22Rv1 (cell line): ENCODE measurements around the gene SLC22A7.
"Not testable (repeated sequence)": the region's sequence is repeated elsewhere in the genome, so short reads cannot be mapped to it uniquely, and the experiment has no call there.

ENCODE experiments used
- H3K27ac ChIP-seq: fragments of 450-650 bp; 2 replicates; pipeline ENCODE4 v1.5.1; 2017
- ZFX ChIP-seq: fragments of 450-650 bp; IDR thresholded peaks from 2 replicates; pipeline ENCODE4 v1.6.1; 2017; ENCODE audit warnings: antibody characterized with exemption, borderline replicate concordance
- TF ChIP-seq, protein P1 (sequence below): fragments of 450-650 bp; IDR thresholded peaks from 2 replicates; pipeline ENCODE4 v1.5.1; 2017; ENCODE audit warnings: mild to moderate bottlenecking

The SLC22A7 gene

DNA sequence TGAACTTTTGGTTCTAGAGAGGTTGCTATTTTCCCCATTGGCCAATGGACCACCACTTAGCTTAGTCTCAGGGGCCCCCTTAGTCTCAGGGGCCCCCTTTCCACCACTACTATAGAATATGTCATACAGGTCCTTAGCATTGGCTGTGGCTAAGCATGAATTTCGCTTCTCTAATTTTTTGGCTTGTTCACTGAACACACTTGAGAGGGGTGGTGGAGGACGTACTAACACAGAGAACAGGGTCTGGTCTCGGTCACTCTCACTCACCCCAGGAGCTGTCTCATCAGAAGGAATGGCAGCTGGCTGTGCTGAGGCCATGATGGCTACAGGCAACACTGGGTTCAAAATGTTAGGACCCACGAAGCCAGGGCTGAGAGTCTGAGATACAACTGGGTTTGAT, 41.1 kb downstream of the SLC22A7 start:
- TF ChIP-seq ZFX, result no peak
- TF ChIP-seq, protein P1, sequence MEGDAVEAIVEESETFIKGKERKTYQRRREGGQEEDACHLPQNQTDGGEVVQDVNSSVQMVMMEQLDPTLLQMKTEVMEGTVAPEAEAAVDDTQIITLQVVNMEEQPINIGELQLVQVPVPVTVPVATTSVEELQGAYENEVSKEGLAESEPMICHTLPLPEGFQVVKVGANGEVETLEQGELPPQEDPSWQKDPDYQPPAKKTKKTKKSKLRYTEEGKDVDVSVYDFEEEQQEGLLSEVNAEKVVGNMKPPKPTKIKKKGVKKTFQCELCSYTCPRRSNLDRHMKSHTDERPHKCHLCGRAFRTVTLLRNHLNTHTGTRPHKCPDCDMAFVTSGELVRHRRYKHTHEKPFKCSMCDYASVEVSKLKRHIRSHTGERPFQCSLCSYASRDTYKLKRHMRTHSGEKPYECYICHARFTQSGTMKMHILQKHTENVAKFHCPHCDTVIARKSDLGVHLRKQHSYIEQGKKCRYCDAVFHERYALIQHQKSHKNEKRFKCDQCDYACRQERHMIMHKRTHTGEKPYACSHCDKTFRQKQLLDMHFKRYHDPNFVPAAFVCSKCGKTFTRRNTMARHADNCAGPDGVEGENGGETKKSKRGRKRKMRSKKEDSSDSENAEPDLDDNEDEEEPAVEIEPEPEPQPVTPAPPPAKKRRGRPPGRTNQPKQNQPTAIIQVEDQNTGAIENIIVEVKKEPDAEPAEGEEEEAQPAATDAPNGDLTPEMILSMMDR, result no peak
- no peak overlapping the region for H3K27ac ChIP-seq

DNA sequence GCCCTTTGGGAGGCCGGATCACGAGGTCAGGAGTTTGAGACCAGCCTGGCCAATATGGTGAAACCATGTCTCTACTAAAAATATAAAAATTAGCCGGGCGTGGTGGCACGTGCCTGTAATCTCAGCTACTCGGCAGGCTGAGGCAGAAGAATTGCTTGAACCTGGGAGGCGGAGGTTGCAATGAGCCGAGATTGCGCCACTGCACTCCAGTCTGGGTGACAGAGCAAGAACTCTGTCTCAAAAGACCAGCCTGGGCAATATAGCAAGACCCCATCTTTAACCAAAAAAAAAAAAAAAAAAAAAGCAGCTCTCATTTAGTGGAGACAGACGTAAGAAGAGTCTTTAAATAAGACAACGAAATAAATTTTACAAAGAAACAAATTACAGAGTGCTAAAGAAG, 48.2 kb downstream of the SLC22A7 start:
- H3K27ac ChIP-seq, result not testable (repeated sequence)

DNA sequence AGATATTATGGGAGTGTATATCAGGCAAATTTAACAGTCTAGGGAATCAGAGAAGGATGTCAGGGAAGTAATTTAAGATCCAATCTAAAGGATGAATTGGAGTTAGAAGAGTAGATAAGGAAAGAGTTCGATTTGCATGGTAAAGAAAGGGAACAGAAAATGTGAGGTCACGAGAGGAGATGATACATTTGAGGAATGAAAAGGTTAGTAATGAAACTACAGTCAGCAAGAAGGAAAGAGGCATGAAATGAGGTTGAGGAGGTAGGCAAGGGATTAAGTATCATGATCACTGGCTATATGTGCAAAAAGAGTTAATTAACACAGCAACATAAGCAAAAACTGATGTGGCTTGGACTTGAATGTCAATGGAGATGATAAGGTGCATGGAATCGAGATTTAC, 49.0 kb downstream of the SLC22A7 start:
- no peak for TF ChIP-seq ZFX
- TF ChIP-seq, protein P1, result no peak
- no peak overlapping the region for H3K27ac ChIP-seq

GRCh38 chr6:43347444-43347843, 49.4 kb downstream of the SLC22A7 start:
- no peak overlapping the region for H3K27ac ChIP-seq
- TF ChIP-seq ZFX, result no peak
- TF ChIP-seq, protein P1, result no peak

- H3K27ac ChIP-seq, result not testable (repeated sequence)
Observed at GRCh38 chr6:43351951-43352350, 53.9 kb downstream of the SLC22A7 start.
